ENCODE results near the gene MUL1. TPM values are rescaled to one million over a fixed set of nuclear protein-coding genes. Genes with fewer than 3 reads are reported as not detected.

Gene MUL1
- total RNA-seq, 1 experiment from 2014 or later = 21.9 TPM

DNA sequence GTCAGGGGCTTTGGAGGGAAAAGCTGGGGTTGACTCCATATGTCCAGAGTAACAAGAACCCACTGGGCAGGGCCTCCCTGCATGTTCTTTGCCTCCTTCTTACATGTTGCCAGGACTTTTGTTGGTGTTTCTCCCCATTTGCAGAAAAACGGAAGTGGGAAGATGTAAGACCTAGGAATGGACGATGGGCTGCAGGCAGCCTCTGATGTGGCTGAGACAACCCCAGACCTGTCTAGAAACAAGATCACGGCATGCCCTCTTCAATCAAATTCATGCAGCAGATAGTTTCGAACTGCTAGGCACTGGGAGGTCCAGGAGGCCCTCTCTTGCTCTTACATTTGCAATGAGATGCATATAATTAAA lies 47.8 kb upstream of the MUL1 start:
- Mint-ChIP-seq H3K36me3 (no peaks in the 10 kb centered on the region), H3K4me1 (peaks cover 11% of the 10 kb centered on the region), H3K27me3 (ENCODE audit: low read depth) (peaks cover 32% of the 10 kb centered on the region), H3K9me3 (no peaks in the 10 kb centered on the region; the same call in 1 of the 2 replicates), H3K27ac (no peak overlapping the region), H3K4me3 (no peak overlapping the region)
- ChIA-PET CTCF (no interaction called here), POLR2A (no interaction called here)
- DNase-seq (ENCODE audit: low spot score) = no peak
- TF ChIP-seq, protein P1, sequence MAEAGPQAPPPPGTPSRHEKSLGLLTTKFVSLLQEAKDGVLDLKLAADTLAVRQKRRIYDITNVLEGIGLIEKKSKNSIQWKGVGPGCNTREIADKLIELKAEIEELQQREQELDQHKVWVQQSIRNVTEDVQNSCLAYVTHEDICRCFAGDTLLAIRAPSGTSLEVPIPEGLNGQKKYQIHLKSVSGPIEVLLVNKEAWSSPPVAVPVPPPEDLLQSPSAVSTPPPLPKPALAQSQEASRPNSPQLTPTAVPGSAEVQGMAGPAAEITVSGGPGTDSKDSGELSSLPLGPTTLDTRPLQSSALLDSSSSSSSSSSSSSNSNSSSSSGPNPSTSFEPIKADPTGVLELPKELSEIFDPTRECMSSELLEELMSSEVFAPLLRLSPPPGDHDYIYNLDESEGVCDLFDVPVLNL (CRISPR knock-in tag; IDR thresholded peaks at IDR 0.05; ENCODE audit: borderline replicate concordance, low read depth) = no peak
- TF ChIP-seq PRRX2 (CRISPR knock-in tag; IDR thresholded peaks at IDR 0.05) (no peak), GTF2I (CRISPR knock-in tag; conservative IDR thresholded peaks at IDR 0.05) (no peak), ZNF138 (CRISPR knock-in tag; conservative IDR thresholded peaks at IDR 0.05) (no peak), TCF7 (CRISPR knock-in tag; IDR thresholded peaks at IDR 0.05; ENCODE audit: low read depth) (no peak), ZNF232 (CRISPR knock-in tag; IDR thresholded peaks at IDR 0.05) (no peak), ELF4 (CRISPR knock-in tag; IDR thresholded peaks at IDR 0.05; ENCODE audit: low read depth) (no peak)
- TF ChIP-seq, protein P2, sequence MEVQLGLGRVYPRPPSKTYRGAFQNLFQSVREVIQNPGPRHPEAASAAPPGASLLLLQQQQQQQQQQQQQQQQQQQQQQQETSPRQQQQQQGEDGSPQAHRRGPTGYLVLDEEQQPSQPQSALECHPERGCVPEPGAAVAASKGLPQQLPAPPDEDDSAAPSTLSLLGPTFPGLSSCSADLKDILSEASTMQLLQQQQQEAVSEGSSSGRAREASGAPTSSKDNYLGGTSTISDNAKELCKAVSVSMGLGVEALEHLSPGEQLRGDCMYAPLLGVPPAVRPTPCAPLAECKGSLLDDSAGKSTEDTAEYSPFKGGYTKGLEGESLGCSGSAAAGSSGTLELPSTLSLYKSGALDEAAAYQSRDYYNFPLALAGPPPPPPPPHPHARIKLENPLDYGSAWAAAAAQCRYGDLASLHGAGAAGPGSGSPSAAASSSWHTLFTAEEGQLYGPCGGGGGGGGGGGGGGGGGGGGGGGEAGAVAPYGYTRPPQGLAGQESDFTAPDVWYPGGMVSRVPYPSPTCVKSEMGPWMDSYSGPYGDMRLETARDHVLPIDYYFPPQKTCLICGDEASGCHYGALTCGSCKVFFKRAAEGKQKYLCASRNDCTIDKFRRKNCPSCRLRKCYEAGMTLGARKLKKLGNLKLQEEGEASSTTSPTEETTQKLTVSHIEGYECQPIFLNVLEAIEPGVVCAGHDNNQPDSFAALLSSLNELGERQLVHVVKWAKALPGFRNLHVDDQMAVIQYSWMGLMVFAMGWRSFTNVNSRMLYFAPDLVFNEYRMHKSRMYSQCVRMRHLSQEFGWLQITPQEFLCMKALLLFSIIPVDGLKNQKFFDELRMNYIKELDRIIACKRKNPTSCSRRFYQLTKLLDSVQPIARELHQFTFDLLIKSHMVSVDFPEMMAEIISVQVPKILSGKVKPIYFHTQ (CRISPR knock-in tag; IDR thresholded peaks at IDR 0.05) = no peak
- TF ChIP-seq, protein P3, sequence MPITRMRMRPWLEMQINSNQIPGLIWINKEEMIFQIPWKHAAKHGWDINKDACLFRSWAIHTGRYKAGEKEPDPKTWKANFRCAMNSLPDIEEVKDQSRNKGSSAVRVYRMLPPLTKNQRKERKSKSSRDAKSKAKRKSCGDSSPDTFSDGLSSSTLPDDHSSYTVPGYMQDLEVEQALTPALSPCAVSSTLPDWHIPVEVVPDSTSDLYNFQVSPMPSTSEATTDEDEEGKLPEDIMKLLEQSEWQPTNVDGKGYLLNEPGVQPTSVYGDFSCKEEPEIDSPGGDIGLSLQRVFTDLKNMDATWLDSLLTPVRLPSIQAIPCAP (CRISPR knock-in tag; IDR thresholded peaks at IDR 0.05) = no peak
- TF ChIP-seq, protein P4, sequence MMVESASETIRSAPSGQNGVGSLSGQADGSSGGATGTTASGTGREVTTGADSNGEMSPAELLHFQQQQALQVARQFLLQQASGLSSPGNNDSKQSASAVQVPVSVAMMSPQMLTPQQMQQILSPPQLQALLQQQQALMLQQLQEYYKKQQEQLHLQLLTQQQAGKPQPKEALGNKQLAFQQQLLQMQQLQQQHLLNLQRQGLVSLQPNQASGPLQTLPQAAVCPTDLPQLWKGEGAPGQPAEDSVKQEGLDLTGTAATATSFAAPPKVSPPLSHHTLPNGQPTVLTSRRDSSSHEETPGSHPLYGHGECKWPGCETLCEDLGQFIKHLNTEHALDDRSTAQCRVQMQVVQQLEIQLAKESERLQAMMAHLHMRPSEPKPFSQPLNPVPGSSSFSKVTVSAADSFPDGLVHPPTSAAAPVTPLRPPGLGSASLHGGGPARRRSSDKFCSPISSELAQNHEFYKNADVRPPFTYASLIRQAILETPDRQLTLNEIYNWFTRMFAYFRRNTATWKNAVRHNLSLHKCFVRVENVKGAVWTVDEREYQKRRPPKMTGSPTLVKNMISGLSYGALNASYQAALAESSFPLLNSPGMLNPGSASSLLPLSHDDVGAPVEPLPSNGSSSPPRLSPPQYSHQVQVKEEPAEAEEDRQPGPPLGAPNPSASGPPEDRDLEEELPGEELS (CRISPR knock-in tag; IDR thresholded peaks at IDR 0.05) = no peak
- TF ChIP-seq, protein P5, sequence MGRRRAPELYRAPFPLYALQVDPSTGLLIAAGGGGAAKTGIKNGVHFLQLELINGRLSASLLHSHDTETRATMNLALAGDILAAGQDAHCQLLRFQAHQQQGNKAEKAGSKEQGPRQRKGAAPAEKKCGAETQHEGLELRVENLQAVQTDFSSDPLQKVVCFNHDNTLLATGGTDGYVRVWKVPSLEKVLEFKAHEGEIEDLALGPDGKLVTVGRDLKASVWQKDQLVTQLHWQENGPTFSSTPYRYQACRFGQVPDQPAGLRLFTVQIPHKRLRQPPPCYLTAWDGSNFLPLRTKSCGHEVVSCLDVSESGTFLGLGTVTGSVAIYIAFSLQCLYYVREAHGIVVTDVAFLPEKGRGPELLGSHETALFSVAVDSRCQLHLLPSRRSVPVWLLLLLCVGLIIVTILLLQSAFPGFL (CRISPR knock-in tag; IDR thresholded peaks at IDR 0.05; ENCODE audit: borderline replicate concordance) = no peak
- TF ChIP-seq, protein P6, sequence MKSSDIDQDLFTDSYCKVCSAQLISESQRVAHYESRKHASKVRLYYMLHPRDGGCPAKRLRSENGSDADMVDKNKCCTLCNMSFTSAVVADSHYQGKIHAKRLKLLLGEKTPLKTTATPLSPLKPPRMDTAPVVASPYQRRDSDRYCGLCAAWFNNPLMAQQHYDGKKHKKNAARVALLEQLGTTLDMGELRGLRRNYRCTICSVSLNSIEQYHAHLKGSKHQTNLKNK (CRISPR knock-in tag; IDR thresholded peaks at IDR 0.05) = no peak
- TF ChIP-seq, protein P7, sequence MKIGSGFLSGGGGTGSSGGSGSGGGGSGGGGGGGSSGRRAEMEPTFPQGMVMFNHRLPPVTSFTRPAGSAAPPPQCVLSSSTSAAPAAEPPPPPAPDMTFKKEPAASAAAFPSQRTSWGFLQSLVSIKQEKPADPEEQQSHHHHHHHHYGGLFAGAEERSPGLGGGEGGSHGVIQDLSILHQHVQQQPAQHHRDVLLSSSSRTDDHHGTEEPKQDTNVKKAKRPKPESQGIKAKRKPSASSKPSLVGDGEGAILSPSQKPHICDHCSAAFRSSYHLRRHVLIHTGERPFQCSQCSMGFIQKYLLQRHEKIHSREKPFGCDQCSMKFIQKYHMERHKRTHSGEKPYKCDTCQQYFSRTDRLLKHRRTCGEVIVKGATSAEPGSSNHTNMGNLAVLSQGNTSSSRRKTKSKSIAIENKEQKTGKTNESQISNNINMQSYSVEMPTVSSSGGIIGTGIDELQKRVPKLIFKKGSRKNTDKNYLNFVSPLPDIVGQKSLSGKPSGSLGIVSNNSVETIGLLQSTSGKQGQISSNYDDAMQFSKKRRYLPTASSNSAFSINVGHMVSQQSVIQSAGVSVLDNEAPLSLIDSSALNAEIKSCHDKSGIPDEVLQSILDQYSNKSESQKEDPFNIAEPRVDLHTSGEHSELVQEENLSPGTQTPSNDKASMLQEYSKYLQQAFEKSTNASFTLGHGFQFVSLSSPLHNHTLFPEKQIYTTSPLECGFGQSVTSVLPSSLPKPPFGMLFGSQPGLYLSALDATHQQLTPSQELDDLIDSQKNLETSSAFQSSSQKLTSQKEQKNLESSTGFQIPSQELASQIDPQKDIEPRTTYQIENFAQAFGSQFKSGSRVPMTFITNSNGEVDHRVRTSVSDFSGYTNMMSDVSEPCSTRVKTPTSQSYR (CRISPR knock-in tag; IDR thresholded peaks at IDR 0.05) = no peak
- TF ChIP-seq, protein P8, sequence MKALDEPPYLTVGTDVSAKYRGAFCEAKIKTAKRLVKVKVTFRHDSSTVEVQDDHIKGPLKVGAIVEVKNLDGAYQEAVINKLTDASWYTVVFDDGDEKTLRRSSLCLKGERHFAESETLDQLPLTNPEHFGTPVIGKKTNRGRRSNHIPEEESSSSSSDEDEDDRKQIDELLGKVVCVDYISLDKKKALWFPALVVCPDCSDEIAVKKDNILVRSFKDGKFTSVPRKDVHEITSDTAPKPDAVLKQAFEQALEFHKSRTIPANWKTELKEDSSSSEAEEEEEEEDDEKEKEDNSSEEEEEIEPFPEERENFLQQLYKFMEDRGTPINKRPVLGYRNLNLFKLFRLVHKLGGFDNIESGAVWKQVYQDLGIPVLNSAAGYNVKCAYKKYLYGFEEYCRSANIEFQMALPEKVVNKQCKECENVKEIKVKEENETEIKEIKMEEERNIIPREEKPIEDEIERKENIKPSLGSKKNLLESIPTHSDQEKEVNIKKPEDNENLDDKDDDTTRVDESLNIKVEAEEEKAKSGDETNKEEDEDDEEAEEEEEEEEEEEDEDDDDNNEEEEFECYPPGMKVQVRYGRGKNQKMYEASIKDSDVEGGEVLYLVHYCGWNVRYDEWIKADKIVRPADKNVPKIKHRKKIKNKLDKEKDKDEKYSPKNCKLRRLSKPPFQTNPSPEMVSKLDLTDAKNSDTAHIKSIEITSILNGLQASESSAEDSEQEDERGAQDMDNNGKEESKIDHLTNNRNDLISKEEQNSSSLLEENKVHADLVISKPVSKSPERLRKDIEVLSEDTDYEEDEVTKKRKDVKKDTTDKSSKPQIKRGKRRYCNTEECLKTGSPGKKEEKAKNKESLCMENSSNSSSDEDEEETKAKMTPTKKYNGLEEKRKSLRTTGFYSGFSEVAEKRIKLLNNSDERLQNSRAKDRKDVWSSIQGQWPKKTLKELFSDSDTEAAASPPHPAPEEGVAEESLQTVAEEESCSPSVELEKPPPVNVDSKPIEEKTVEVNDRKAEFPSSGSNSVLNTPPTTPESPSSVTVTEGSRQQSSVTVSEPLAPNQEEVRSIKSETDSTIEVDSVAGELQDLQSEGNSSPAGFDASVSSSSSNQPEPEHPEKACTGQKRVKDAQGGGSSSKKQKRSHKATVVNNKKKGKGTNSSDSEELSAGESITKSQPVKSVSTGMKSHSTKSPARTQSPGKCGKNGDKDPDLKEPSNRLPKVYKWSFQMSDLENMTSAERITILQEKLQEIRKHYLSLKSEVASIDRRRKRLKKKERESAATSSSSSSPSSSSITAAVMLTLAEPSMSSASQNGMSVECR (CRISPR knock-in tag; IDR thresholded peaks at IDR 0.05; ENCODE audit: borderline replicate concordance) = no peak
- TF ChIP-seq, protein P9, sequence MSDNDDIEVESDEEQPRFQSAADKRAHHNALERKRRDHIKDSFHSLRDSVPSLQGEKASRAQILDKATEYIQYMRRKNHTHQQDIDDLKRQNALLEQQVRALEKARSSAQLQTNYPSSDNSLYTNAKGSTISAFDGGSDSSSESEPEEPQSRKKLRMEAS (CRISPR knock-in tag; IDR thresholded peaks at IDR 0.05) = no peak
- ATAC-seq = no peak

Measured in WTC11 (cell line).